IMR-90 (cell line): Measurements from ENCODE around the gene CNNM3. TPM values are rescaled to one million over a fixed set of nuclear protein-coding genes. Genes with fewer than 3 reads are reported as not detected.

ENCODE experiments used
- ATAC-seq: fragments of 200-7000 bp; cut with Tn5 transposase; 2 replicates; pipeline ENCODE4 v1.9.1; 2020; ENCODE audit warnings: low read depth, mild to moderate bottlenecking, moderate library complexity
- BruUV-seq: library from RNA; stranded (reverse); fragments of 400-500 nt; replicated peaks from 2 replicates; lab custom pipeline; 2021; lab: Mats Ljungman, UMichigan
- CTCF ChIA-PET: fragments of 300-600 bp; formaldehyde crosslinking; extraction: SDS; loops from one replicate; lab custom pipeline; 2021; ENCODE audit warnings: antibody characterized with exemption; lab: Yijun Ruan, JAX
- POLR2A ChIA-PET: fragments of 300-600 bp; sonication (Branson Sonifier 250); formaldehyde crosslinking; loops from one replicate; lab custom pipeline; 2022; ENCODE audit warnings: antibody characterized with exemption; ENCODE audit not compliant: unreplicated experiment; lab: Charles Lee
- DNase-seq: peaks from one replicate; pipeline ENCODE4 v3.0.0; 2013
- H2AFZ ChIP-seq: replicated peaks from 2 replicates; pipeline ENCODE3; 2013; ENCODE audit warnings: low read length, mild to moderate bottlenecking; ENCODE audit not compliant: poor library complexity
- H2AK5ac ChIP-seq: 2 replicates; pipeline ENCODE4 v1.6.1; 2013; ENCODE audit warnings: low read depth, low read length, inconsistent platforms
- H2AK9ac ChIP-seq: replicated peaks from 2 replicates; pipeline ENCODE3; 2013; ENCODE audit warnings: mild to moderate bottlenecking, low read depth, low read length, moderate library complexity; ENCODE audit not compliant: poor library complexity
- H2BK120ac ChIP-seq: 2 replicates; pipeline ENCODE4 v1.6.1; 2013; ENCODE audit warnings: low read depth, low read length, inconsistent platforms
- H2BK15ac ChIP-seq: 3 replicates; pipeline ENCODE4 v1.6.1; 2013; ENCODE audit warnings: low read depth, low read length, inconsistent platforms
- H2BK20ac ChIP-seq: 2 replicates; pipeline ENCODE4 v1.6.1; 2013; ENCODE audit warnings: low read depth, mild to moderate bottlenecking, inconsistent platforms, low read length, moderate library complexity
- H2BK5ac ChIP-seq: 2 replicates; pipeline ENCODE4 v1.6.1; 2013; ENCODE audit warnings: mild to moderate bottlenecking, low read depth, low read length, inconsistent platforms; ENCODE audit not compliant: poor library complexity, severe bottlenecking
- H3K14ac ChIP-seq: replicated peaks from 2 replicates; pipeline ENCODE4 v1.6.1; 2013; ENCODE audit warnings: low read depth, low read length, inconsistent platforms
- H3K18ac ChIP-seq: 2 replicates; pipeline ENCODE4 v1.6.1; 2013; ENCODE audit warnings: low read depth, low read length, control low read depth
- H3K23ac ChIP-seq: 2 replicates; pipeline ENCODE4 v1.6.1; 2013; ENCODE audit warnings: low read depth, low read length, inconsistent platforms
- H3K27ac ChIP-seq: 2 replicates; pipeline ENCODE4 v1.5.1; 2013; ENCODE audit warnings: mild to moderate bottlenecking, control low read depth, low read length; ENCODE audit not compliant: insufficient read depth
- H3K27me3 ChIP-seq: 2 replicates; pipeline ENCODE4 v1.6.1; 2013; ENCODE audit warnings: low read length; ENCODE audit not compliant: control insufficient read depth, insufficient read depth
- H3K36me3 ChIP-seq: 2 replicates; pipeline ENCODE4 v1.6.1; 2013; ENCODE audit warnings: low read length, mixed read lengths; ENCODE audit not compliant: control insufficient read depth, insufficient read depth
- H3K4ac ChIP-seq: 2 replicates; pipeline ENCODE4 v1.6.1; 2013; ENCODE audit warnings: low read depth, low read length, inconsistent platforms
- H3K4me1 ChIP-seq: 2 replicates; pipeline ENCODE4 v1.6.1; 2013; ENCODE audit warnings: low read length, mixed read lengths; ENCODE audit not compliant: control insufficient read depth, insufficient read depth
- H3K4me2 ChIP-seq: 2 replicates; pipeline ENCODE4 v1.6.1; 2013; ENCODE audit warnings: low read depth, mild to moderate bottlenecking, control low read depth, low read length, moderate library complexity
- H3K4me3 ChIP-seq: 2 replicates; pipeline ENCODE4 v1.5.1; 2013; ENCODE audit warnings: low read depth, mild to moderate bottlenecking, control low read depth, low read length, moderate library complexity; ENCODE audit not compliant: insufficient read depth
- H3K56ac ChIP-seq: 2 replicates; pipeline ENCODE4 v1.6.1; 2013; ENCODE audit warnings: low read length, inconsistent platforms; ENCODE audit not compliant: insufficient read depth; ENCODE audit errors: extremely low read depth
- H3K79me1 ChIP-seq, 2 experiments: 2 replicates each; pipeline ENCODE4 v1.6.1; 2013; ENCODE audit warnings: low read length in 2 of 2, inconsistent platforms in 1 of 2, low read depth in 1 of 2
- H3K9ac ChIP-seq: 2 replicates; pipeline ENCODE4 v1.6.1; 2013; ENCODE audit warnings: low read depth, low read length, control low read depth
- H3K9me1 ChIP-seq: 2 replicates; pipeline ENCODE4 v1.6.1; 2013; ENCODE audit warnings: low read length, inconsistent platforms; ENCODE audit not compliant: insufficient read depth
- H3K9me3 ChIP-seq: 2 replicates; pipeline ENCODE4 v1.6.1; 2013; ENCODE audit warnings: low read length; ENCODE audit not compliant: control insufficient read depth, insufficient read depth
- H4K20me1 ChIP-seq: 2 replicates; pipeline ENCODE4 v1.6.1; 2013; ENCODE audit warnings: low read length, inconsistent platforms; ENCODE audit not compliant: insufficient read depth
- H4K5ac ChIP-seq: 2 replicates; pipeline ENCODE4 v1.6.1; 2013; ENCODE audit warnings: mild to moderate bottlenecking, low read depth, low read length, control low read depth
- H4K8ac ChIP-seq, 2 experiments: 2 replicates each; pipeline ENCODE4 v1.6.1; 2013; ENCODE audit warnings: low read depth in 2 of 2, low read length in 2 of 2, control low read depth in 1 of 2, inconsistent platforms in 1 of 2
- H4K91ac ChIP-seq: 2 replicates; pipeline ENCODE4 v1.6.1; 2013; ENCODE audit warnings: low read depth, low read length, inconsistent platforms; ENCODE audit not compliant: insufficient read depth
- BHLHE40 ChIP-seq: fragments of 150-350 bp; IDR thresholded peaks from 2 replicates; pipeline ENCODE4 v1.6.1; 2016; ENCODE audit warnings: mild to moderate bottlenecking, low read depth, low read length
- CEBPB ChIP-seq: IDR thresholded peaks from 2 replicates; pipeline ENCODE4 v1.6.1; 2012; ENCODE audit warnings: low read depth, low read length, improper control_type of control experiment
- CHD1 ChIP-seq: IDR thresholded peaks from 2 replicates; pipeline ENCODE4 v1.6.1; 2012; ENCODE audit warnings: low read depth, low read length, improper control_type of control experiment
- FOS ChIP-seq: fragments of 150-350 bp; IDR thresholded peaks from 2 replicates; pipeline ENCODE4 v1.6.1; 2016; ENCODE audit warnings: low read depth, low read length
- MAZ ChIP-seq: IDR thresholded peaks from 2 replicates; pipeline ENCODE4 v1.6.1; 2012; ENCODE audit warnings: low read depth, mild to moderate bottlenecking, low read length, improper control_type of control experiment, moderate library complexity, borderline replicate concordance
- MXI1 ChIP-seq: IDR thresholded peaks from 2 replicates; pipeline ENCODE4 v1.6.1; 2012; ENCODE audit warnings: low read depth, mild to moderate bottlenecking, low read length, moderate library complexity, borderline replicate concordance
- NFE2L2 ChIP-seq: fragments of 150-350 bp; IDR thresholded peaks from 2 replicates; pipeline ENCODE4 v1.6.1; 2016; ENCODE audit warnings: low read depth, mild to moderate bottlenecking, low read length
- POLR2A ChIP-seq: IDR thresholded peaks from 2 replicates; pipeline ENCODE4 v1.6.1; 2012; ENCODE audit warnings: mild to moderate bottlenecking, low read depth, low read length
- WGBS, 2 experiments: methylation state at CpG; one replicate each; pipeline versions ENCODE4 v1.1.5 to v1.1.7; 2013; ENCODE audit warnings: missing lambda C conversion rate in 2 of 2; ENCODE audit not compliant: insufficient read length in 1 of 2; ENCODE audit errors: extremely low coverage in 2 of 2; 5-methylcytosine and 5-hydroxymethylcytosine counted together
- dilution Hi-C: fragments of 300-500 bp; cut with HindIII; formaldehyde crosslinking; loops from one replicate; pipeline ENCODE4 v1.14.3; 2018; ENCODE audit warnings: low sequenced_read_pairs; ENCODE audit not compliant: unreplicated experiment
- in situ Hi-C: fragments of 300-500 bp; cut with MboI; formaldehyde crosslinking; loops from 3 replicates; pipeline ENCODE4 v1.14.3; 2019; ENCODE audit warnings: low sequenced_read_pairs, inconsistent platforms, mixed read lengths
- intact Hi-C: fragments of 100-400 bp; cut with micrococcal nuclease; formaldehyde crosslinking; loops from 2 replicates; pipeline ENCODE4 v1.10.0; 2022
- polyA plus RNA-seq, 3 experiments: library from polyadenylated mRNA; depleted of rRNA; stranded (reverse); fragments of >200 nt; gene quantifications; 2 replicates each; pipeline ENCODE4 v1.2.3, GENCODE V29; 2012; ENCODE audit warnings: low replicate concordance in 1 of 3
- total RNA-seq: library from RNA; depleted of rRNA; stranded (reverse); fragments of >200 nt; gene quantifications from 2 replicates; pipeline ENCODE4 v1.2.3, GENCODE V29; 2012
- TF ChIP-seq, protein P1 (sequence below): conservative IDR thresholded peaks from 2 replicates; pipeline ENCODE4 v1.5.1; 2012; ENCODE audit warnings: mild to moderate bottlenecking, low read depth, low read length, improper control_type of control experiment

The CNNM3 gene
- total and polyA plus RNA-seq, 2 of the 4 experiments (the other 2 are of a cell fraction): 2.3 to 6.1 TPM

DNA sequence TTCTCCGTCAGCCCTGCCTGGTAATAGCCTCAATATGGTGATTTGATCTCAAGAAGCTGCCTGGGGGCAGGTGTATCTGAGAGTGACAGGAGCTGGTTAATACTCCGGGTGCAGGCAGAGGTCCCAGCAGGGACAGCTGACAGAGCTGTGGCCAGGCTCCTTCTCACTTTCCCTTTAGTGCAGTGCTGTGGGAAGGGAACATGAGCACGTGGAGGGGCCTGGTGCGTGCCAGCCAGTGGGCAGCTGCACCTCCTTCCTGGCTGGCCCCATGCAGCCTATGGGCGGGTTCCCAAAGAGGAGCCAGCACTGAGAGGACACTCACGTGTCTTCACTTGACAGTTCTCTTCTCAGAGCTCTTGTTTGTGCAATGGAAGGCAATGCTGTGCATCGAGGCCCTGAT, 46.3 kb upstream of the CNNM3 start:
- ChIA-PET CTCF (no interaction called here), POLR2A (no interaction called here)
- Histone ChIP-seq H4K91ac (no peak overlapping the region), H3K56ac (no peak overlapping the region), H2BK120ac (no peak overlapping the region), H4K20me1 (no peaks in the 10 kb centered on the region; the same call in 1 of the 2 replicates), H2AFZ (no peak overlapping the region), H3K9me1 (peaks cover 9% of the 10 kb centered on the region; the same call in 1 of the 2 replicates), H3K23ac (no peak overlapping the region), H3K14ac (no peak overlapping the region), H2AK5ac (no peak overlapping the region), H3K4ac (no peak overlapping the region), H2BK15ac (no peak overlapping the region), H3K79me1 (peaks cover 3 to 6% of the 10 kb centered on the region in 2 experiments; a peak in 2 of 4 replicates), H3K4me3 (no peak overlapping the region), H2BK20ac (no peak overlapping the region), H2BK5ac (no peak overlapping the region), H3K18ac (no peak overlapping the region), H4K8ac (no peak overlapping the region), H3K9ac (no peak overlapping the region), H2AK9ac (no peak overlapping the region), H3K4me1 (peaks cover 3% of the 10 kb centered on the region; the same call in 1 of the 2 replicates), H3K4me2 (no peak overlapping the region), H3K36me3 (no peaks in the 10 kb centered on the region), H4K5ac (no peak overlapping the region), H3K27me3 (no peaks in the 10 kb centered on the region), H3K27ac (no peak overlapping the region), H3K9me3 (no peaks in the 10 kb centered on the region)
- no CpG with 5 or more reads among the region's 7 CpGs for WGBS, 2 experiments
- BruUV-seq: no TSS peak
- dilution Hi-C loops (no loop called here), intact Hi-C loops (no loop called here), in situ Hi-C loops (no loop called here)
- ATAC-seq: no peak
- no peak for TF ChIP-seq CEBPB
- no peak for TF ChIP-seq MXI1
- TF ChIP-seq, protein P1, sequence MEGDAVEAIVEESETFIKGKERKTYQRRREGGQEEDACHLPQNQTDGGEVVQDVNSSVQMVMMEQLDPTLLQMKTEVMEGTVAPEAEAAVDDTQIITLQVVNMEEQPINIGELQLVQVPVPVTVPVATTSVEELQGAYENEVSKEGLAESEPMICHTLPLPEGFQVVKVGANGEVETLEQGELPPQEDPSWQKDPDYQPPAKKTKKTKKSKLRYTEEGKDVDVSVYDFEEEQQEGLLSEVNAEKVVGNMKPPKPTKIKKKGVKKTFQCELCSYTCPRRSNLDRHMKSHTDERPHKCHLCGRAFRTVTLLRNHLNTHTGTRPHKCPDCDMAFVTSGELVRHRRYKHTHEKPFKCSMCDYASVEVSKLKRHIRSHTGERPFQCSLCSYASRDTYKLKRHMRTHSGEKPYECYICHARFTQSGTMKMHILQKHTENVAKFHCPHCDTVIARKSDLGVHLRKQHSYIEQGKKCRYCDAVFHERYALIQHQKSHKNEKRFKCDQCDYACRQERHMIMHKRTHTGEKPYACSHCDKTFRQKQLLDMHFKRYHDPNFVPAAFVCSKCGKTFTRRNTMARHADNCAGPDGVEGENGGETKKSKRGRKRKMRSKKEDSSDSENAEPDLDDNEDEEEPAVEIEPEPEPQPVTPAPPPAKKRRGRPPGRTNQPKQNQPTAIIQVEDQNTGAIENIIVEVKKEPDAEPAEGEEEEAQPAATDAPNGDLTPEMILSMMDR: no peak
- TF ChIP-seq CHD1: no peak
- TF ChIP-seq NFE2L2: no peak
- TF ChIP-seq MAZ: no peak
- TF ChIP-seq BHLHE40: no peak
- TF ChIP-seq POLR2A: no peak
- TF ChIP-seq FOS: no peak
- DNase-seq: no peak
